HG02938 (cell line): ENCODE data around the gene PPP6R2.

ENCODE experiments used
- ATAC-seq: cut with Tn5 transposase; IDR thresholded peaks from one replicate; pipeline ENCODE4 v1.9.1; 2021; ENCODE audit warnings: mild to moderate bottlenecking, moderate library complexity; ENCODE audit not compliant: unreplicated experiment

PPP6R2 gene

DNA sequence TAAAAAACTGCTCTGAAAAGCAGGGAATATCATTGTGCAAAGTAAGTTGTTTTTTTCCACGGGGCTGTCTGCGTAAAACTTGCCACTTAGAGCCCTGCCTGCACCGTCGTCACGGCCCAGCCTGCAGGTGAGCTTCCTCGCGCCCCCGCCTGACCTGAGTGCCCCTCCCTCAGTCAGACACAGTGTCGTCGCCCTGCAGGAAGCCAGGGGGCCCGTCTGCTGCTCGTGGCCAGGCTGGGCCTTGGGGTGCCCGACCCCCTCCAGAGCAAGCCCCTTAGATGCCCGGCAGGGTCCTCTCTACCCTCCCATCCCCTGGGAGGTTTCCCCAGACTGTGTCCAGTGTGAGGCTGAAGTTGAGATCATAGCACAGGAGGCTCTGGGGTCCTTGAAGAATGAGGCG is 100.1 kb downstream of the PPP6R2 start:
- no peak for ATAC-seq

DNA sequence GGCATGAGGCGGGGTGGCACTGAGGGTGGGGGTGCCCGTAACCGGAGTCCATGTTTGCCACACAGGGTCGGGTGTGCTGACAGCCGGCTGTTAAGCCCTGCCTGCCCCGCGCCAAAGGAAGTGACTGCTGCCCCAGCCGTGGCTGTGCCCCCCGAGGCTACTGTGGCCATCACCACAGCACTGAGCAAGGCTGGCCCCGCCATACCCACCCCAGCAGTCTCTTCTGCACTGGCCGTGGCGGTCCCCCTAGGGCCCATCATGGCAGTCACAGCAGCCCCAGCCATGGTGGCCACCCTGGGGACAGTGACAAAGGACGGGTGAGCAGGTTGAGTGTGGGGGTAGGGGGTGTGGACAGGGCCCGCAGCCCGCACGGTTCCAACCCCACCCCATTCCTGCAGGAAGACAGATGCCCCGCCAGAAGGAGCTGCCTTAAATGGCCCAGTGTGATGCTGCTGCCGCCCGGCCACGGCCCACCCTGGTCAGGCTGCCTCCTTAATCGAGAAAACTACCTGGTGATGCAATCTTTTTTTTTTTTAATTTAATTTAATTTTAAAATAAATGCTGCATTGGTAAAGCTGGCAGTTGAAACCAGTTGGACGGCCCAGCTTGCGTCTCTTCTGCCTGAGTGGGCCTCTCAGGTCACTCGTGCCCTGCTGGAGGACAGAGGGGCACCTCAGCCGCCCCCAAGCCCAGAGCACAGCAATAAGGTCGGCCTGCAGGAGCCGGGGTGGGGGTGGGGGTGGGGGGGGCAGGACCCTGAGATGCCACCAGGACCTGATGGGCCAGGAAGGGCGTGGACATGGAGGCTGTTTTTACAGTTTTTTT is 100.9 kb downstream of the PPP6R2 start:
- ATAC-seq = no peak

DNA sequence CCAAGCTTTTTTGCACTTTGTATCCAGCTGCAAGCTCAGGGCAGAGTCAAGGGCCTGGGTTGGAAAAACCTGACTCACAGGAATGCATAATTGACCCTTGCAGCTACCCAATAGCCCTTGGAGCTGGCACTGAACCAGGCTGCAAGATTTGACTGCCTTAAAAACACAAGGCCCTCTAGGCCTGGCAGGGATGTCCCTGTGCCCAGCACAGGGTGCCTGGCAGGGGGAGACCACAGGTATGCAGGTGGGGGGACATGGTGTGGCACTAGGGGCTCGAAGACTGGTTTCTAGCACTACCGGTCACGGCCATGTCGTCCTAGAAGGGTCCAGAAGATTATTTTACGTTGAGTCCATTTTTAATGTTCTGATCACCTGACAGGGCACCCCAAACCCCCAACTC is 101.5 kb downstream of the PPP6R2 start:
- no peak for ATAC-seq

DNA sequence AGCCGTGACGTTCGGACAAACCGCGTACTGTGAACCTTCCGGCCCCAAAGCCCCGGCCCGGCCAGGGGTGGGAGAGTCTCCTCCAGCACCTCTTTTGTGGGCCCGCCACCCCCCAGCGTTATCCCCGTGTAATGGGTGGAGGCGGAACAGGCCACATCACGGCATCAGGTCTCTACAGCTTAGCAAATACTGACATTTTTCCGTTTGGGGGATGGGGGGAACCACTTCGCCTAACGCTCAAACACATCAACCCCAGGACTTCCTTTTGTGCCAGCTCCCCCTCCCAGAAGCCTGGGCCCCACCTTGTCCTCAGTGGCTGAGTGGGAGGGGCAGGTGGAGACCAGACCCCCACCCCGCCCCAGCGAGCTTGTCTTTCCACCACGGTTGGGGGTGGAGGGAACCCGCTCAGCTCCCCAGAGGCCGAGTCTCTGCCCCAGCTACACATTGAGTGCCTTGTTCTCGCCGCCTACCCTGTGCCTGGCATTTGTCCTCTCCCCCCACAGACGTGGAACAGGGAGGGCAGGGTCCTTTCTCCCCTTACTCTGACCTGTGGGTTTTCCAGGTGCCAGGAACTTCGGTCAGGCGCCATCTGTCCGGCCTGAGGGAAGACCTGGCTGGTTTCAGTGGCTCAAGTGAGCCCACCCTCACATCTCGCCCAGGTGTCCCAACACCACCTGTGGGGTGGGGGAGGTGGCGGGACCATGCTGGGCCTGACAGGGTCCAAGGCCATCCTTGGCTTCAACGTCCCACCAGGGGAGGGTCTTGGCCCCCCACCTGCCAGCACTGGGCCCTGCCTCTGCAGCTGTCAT is 102.1 kb downstream of the PPP6R2 start:
- ATAC-seq = no peak

DNA sequence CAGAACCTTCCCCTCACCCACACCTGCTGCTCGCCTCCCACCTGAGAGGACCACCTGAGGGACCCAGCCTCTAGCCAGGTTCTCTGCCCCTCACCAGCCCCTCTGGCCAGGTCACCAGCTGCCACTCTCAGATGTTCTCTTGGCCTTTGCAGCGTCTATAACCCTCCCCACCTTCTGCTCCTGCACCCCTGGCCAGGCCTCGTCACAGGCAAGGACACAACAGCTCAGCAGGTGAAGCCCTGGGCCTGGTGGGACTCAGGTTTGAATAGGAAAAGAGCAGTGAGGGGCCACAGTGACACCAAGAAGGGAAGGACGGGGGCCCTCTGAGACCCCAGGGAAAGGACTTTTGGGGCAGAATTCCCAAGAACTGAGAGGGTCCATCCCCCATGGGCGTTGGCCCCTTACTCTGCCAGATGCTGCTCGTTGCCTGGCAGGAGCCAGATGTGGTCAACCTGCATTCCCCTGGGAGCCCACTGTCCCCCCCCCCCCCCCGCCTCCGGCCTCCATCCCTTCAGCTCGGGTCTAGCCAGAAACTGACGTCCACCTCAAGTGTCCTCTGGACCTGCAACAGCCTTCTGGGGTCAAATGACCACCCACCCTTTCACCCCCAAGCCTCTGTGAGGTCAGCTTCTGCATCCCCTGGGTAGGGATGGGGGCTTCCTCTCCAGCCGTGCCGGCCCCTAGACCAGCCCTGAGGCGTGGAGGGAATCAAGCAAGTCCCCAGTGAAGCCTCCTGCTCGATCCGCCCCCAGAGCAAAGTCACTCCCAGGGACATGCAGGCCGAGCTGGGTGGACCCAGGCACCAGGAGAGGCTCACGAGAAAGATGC is 103.0 kb downstream of the PPP6R2 start:
- no peak for ATAC-seq

DNA sequence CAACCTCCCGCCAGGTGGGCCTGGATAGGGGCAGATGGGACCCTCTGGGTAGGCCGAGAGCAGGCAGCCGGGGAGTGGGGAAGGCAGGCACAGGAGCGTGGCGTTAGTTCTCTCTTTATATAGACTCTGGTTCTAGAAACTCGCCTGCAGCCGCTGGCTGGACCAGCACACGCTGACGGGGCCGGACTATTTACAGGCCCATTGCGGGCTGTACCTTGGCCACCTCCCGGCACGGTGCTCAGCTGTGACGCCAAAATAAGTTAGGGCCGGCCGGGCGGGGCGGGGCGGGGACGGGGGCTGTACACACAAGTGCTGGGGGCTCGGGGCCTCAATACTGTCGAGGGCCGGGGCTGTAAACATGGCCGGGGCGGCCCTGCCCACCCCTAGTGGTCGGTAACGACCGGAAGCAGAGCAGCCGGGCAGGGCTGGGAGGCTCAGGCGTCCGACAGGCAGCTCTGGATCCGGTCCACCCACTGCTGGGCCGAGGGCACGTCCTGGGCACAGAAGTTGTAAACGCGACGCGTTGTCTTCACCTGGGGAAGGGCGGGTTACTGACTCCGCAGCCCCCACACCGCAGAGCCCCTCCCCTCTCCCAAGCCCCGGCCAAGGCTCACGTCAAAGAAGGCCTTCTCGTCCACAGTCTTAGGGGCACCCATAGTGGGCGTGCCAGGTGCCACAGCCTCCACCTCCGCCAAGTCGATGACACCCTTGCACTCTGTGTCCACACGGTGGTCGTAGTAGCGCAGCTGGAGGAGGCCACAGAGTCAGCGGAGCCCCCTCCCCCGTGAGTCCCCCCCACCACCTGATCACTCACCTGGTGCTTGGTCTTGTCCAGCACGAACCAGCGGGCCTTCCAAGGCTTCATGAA is 103.8 kb downstream of the PPP6R2 start:
- ATAC-seq = no peak

DNA sequence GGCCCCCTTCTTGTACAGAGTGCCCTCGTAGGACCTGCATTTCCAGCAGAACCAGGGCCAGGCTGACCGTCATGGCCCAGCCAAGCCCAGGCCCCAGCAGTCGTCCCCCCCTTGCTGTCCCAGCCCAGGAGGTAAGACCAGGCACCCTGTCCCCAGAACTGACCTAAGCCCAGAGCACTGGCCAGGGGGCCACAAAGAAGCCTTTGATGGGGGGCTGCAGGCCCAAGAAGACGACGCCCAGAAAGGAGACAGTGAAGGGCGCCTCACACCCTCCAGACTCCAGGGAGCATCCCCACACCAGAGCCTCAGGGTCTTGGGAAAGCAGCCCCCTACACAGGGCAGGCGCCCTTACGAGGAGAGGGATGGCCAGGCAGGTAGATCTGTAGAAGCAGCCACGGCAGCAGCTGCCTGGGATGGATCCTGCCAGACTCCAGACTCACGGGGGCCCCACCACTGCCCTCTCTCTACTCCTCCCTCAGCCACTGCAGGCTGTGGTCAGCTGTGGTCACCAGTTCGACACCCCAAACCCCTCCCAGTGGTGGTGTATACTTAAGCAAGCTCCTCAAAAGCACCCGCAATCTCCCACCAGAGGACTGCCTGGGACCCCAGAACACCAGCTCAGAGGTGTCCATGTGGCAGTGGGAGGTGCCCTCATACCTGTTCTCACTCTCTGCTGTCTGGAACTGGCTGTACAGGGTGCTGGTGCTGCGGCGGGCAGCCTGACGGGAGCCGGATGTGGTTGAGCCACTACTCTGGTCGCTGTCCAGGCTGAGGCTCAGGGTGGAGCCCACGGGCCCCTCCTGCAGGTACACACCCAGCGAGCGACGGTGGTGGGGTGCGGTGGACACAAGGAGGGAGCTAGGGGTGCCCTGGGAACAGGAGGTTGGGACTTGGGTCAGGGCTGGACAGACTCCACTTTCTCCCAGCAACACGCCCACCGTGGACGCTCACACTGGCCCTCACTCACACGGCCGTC is 104.7 kb downstream of the PPP6R2 start:
- no peak for ATAC-seq

DNA sequence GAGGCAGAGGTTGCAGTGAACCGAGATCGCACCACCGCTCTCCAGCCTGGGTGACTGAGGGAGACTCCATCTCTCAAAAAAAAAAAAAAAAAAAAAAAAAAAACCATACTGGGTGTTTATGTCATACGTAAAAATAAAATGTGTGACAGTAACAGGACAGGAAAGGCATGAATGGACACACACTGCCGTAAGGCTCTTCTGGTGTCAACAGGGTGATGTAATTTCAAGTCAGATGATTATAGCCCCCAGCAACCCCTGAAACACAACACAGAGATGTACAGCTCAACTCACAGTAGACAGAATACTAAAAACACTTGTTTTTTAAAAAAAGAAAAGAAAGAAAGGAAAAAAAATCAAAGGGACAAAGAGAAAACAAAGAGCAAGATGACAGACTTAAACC is 109.5 kb downstream of the PPP6R2 start:
- no peak for ATAC-seq

DNA sequence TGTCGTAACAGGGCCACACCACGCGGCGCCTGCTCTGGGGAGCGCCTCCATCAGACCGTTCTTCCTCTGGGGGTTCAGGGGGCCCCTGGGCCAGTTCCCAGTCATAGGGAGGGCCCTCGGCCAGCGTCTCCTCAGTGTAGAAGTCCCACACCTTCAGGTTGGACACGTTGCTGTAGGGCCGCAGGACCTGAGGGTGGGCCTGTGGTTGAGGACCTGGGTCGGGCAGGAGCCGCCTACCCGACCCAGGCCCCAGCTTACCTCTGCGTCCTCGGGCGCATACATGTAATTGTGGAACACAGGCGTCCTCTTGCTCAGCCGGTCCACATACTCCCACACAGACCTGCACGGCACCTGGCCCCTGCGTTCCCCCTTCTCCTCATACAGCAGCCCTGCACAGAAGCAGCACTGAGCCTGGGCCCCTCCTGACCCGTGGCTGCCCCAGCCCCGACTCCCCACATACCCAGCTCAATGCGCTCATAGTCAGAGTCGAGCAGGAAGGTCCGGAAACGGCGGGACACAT is 111.5 kb downstream of the PPP6R2 start:
- no peak for ATAC-seq

DNA sequence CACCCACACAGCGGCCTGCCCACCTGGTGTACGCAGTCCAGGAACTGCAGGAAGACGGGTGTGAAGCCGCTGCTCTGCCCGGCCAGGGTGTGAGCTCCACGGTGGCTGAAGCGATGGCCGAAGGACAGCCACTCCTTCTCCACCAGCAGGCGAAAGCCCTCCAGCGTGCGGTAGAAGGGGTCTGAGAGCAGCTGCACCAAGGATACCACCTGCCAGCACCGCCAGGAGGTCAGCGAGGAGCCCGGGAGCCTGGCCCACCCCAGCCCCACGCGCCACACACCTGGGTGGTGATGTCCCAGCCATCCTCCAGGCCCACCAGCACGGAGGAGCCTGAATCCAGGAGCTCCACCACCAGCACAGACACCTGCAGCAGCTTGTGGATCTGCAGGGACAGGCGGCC is 112.1 kb downstream of the PPP6R2 start:
- no peak for ATAC-seq

DNA sequence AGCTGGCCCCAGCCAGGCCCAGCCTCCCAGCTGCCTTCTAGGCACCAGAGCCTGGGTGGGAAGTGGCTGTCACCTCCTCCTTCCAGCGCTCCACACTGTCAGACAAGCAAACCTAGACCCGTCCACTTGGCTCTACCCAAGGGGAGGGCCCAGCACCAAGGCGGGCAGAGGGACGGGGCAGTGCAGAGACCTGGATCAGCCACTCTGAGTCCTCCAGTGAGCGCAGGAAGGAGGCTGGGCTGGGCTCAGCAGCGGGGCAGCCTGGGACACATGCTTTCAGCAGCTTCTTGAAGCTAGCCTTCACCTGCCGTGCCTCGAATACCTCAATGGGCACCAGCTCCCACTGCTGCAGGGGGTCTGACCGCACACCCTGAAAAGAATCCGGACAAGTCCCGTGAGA is 112.9 kb downstream of the PPP6R2 start:
- ATAC-seq = no peak

DNA sequence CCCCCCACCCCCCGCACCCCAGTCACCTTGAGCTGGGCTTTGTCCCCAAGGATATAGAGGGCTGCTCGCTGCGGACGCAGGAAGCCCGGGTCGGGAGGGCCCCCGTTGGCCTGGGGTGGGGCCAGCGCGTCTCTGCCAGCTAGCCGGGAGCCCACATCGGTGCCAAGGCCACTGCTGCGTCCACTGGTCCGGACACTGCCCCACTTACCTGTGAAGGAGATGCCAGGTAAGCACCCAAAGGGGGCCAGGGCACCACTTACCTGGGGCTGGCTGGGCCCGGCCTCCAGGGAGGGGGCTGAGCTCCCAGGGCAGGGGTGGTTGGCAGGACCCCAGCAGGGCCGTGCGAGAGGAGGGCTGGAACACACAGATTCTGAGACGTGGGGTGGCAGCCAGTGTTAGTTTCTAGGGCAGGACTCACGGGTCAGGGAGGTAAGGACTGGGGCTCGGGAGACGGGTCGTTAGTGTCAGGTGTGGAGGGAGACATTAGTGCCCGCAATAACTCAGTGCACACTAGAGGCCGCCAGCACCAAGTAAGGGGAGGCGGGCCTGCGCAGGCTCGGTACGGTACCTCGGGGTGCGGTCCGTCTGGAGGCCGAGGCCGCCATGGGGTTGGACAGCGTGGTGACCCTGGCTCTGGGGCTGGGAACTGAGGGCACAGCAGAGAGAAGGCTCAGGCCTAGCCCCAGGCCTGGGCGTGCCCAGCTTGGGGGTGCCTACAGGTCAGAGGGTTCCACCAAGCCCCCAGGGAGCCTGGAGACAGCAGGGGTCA is 113.5 kb downstream of the PPP6R2 start:
- ATAC-seq = no peak

DNA sequence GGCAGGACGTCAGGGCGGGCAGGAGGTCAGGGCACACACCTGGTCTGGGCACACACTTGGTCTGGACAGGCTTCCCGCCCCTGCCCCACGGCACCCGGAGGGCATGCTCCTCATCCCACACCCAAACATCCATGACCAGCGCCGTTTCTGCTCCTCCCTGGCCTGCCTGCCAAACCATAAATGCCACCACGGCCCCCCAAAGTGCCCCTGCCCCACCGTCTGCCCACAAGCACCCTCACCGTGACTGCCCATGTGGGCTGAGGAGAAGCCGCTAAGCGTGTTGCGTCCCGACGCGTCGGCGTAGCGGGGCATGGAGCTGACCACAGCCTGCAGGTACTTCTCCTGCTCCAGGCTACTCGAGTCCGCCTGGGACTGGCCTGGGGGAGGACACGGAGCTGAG is 115.9 kb downstream of the PPP6R2 start:
- ATAC-seq = no peak

DNA sequence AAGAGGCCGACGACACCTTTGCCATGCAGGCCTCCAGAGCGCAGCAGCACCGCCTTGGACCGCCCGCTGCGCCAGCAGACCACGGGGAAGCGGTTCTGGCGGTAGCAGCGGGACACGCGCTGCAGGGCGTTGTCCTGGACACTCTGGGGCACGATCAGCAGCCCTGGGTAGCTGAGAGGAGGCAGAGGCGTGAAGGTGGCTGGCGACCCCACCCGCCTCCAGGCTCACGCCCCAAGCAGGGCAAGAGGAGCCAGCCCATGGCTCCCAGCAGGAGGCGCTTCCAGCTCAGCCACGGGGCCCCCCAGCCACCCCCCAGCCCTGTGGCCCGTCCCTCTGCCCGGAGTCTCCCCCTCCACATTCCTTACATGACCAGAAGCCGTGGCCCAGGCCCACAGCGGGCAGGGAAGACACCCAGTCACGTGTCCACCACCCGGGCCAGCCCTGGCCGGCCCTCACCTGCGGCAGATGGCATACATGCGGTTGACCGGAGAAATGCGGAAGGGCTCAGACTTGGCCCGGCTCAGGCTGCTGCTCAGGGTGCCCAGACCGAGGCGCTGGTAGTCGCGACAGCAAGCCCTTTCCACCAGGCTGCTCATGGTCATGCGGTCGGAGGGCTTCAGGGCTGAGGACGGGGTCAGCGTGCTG is 116.5 kb downstream of the PPP6R2 start:
- ATAC-seq = no peak

DNA sequence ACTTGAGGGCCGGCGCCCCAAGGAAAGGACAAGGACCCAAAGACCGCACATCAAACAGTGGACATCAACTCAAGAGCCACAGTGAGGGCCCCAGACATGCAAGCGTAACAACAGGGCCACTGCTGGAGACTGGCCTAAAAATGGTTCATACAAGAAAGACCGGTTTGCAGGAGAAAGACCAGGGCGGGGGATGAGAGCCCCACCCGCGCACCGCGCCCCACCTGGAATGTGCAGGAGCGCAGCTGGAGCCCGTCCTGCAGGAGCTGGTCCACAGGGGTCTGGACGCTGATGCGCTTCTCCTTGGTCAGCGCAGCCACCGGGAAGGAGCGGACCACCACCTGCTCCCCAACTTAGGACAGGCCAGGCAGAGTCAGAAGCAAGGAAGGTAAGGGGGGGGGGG is 117.8 kb downstream of the PPP6R2 start:
- no peak for ATAC-seq

DNA sequence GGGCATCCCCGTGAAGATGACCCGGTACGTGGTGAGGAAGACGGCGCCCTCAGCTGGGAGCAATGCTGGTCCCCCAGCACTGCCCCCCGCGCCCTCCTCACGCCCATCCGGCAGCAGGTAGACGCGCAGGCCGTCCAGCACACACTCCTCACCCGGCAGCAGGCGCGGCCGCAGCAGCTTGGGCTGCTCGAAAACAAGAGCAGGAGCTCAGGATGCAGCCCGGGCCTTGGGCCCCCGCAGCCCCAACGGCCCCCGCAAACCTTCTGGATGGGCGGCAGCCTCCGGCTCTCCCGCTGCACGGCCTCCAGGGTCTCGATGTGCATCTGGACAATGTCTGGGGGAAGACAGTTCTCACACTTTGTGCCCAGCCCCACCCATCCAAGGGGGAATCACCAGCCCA is 118.4 kb downstream of the PPP6R2 start:
- no peak for ATAC-seq

DNA sequence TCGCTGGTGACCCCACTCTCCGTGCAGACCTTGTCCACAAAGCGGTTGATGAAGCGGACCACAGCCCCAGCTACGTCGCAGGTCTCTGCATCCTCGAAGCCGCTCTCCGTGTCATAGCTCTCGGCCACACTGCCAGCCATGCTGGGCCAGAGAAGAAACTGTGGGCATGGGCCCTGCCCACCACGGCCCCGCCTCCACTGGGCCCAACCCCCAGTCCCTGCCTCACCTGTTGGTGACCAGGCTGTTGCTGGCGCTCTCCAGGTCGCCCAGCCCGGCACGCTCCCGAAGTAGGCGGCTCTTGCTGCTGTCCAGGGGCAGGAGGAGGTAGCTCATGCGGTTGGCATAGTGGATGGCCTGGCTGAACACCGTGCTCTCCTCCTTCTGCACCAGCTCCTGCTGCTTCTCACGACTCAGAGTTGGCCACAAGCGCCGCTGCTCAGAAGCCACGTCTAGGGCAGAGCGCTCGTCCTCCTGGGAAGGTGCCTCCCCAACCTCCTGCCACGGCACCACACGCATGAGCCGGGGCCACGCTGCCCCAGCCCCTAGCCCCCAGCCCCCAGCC is 118.9 kb downstream of the PPP6R2 start:
- ATAC-seq = no peak
